ENCODE results near the gene SIRT3.
"Not testable (repeated sequence)": the region's sequence is repeated elsewhere in the genome, so short reads cannot be mapped to it uniquely, and the experiment has no call there.

Gene SIRT3

GRCh38 chr11:200224-201003 is 35.7 kb downstream of the SIRT3 start:
- no peak for DNase-seq

GRCh38 chr11:199782-200181 is 36.4 kb downstream of the SIRT3 start:
- DNase-seq, result no peak

- no peak for DNase-seq
Observed at GRCh38 chr11:199004-199581, 37.0 kb downstream of the SIRT3 start.

GRCh38 chr11:198236-198806 is 37.8 kb downstream of the SIRT3 start:
- no peak for DNase-seq

- DNase-seq, result no peak
Observed at GRCh38 chr11:197741-198235, 38.4 kb downstream of the SIRT3 start.

GRCh38 chr11:196786-197731 is 39.1 kb downstream of the SIRT3 start:
- DNase-seq, result no peak

- not testable (repeated sequence) for DNase-seq
Observed at GRCh38 chr11:193481-193880, 42.7 kb downstream of the SIRT3 start.

GRCh38 chr11:192674-193128 is 43.4 kb downstream of the SIRT3 start, which contains the start of gene SCGB1C1:
Gene SCGB1C1 (plus strand): TSS chr11:193078. CDS start chr11:193100, 22 bp downstream.
- not testable (repeated sequence) for DNase-seq

- DNase-seq, result not testable (repeated sequence)
Observed at GRCh38 chr11:191490-192478, 44.4 kb downstream of the SIRT3 start.

- DNase-seq, result not testable (repeated sequence)
Observed at GRCh38 chr11:190546-190945, 45.6 kb downstream of the SIRT3 start.

GRCh38 chr11:189843-190311 is 46.3 kb downstream of the SIRT3 start:
- not testable (repeated sequence) for DNase-seq

- DNase-seq, result not testable (repeated sequence)
Observed at GRCh38 chr11:189200-189783, 46.9 kb downstream of the SIRT3 start.

- DNase-seq, result not testable (repeated sequence)
Observed at GRCh38 chr11:180242-180641, 55.9 kb downstream of the SIRT3 start.

Measured in MV-4-11 (cell line).